H9 (cell line): ENCODE results near the gene FAR1. TPM values are rescaled to one million over a fixed set of nuclear protein-coding genes. Genes with fewer than 3 reads are reported as not detected.

Experiments used
- DNase-seq: peaks from one replicate; pipeline ENCODE4 v3.0.0-alpha.2; 2017
- H2AFZ ChIP-seq: one replicate; pipeline ENCODE4 v1.6.1; 2013; ENCODE audit warnings: mild to moderate bottlenecking, low read length, control low read depth, moderate library complexity
- H2AK5ac ChIP-seq: 2 replicates; pipeline ENCODE4 v1.6.1; 2013; ENCODE audit warnings: low read length, control low read depth, mixed read lengths; ENCODE audit not compliant: insufficient read length
- H2BK120ac ChIP-seq: one replicate; pipeline ENCODE4 v1.6.1; 2013; ENCODE audit warnings: low read depth, mild to moderate bottlenecking, low read length, control low read depth, inconsistent platforms; ENCODE audit not compliant: poor library complexity, severe bottlenecking
- H2BK12ac ChIP-seq: 2 replicates; pipeline ENCODE4 v1.6.1; 2013; ENCODE audit warnings: low read length, control low read depth, mixed read lengths, low read depth; ENCODE audit not compliant: insufficient read length
- H2BK15ac ChIP-seq: 2 replicates; pipeline ENCODE4 v1.6.1; 2013; ENCODE audit warnings: low read depth, low read length, control low read depth
- H2BK20ac ChIP-seq: one replicate; pipeline ENCODE4 v1.6.1; 2013; ENCODE audit warnings: low read depth, mild to moderate bottlenecking, low read length, control low read depth, inconsistent platforms; ENCODE audit not compliant: poor library complexity, severe bottlenecking
- H2BK5ac ChIP-seq: 2 replicates; pipeline ENCODE4 v1.6.1; 2013; ENCODE audit warnings: low read length, control low read depth, mixed read lengths; ENCODE audit not compliant: insufficient read length
- H3K14ac ChIP-seq: 2 replicates; pipeline ENCODE4 v1.6.1; 2013; ENCODE audit warnings: low read length, control low read depth; ENCODE audit not compliant: insufficient read depth
- H3K18ac ChIP-seq: 2 replicates; pipeline ENCODE4 v1.6.1; 2013; ENCODE audit warnings: low read depth, mild to moderate bottlenecking, mixed read lengths, low read length, control low read depth; ENCODE audit not compliant: insufficient read length
- H3K23ac ChIP-seq: 2 replicates; pipeline ENCODE4 v1.6.1; 2013; ENCODE audit warnings: low read length, control low read depth, mixed read lengths, low read depth; ENCODE audit not compliant: insufficient read length
- H3K23me2 ChIP-seq: 2 replicates; pipeline ENCODE4 v1.6.1; 2013; ENCODE audit warnings: low read depth, mild to moderate bottlenecking, mixed read lengths, low read length, control low read depth; ENCODE audit not compliant: insufficient read length, poor library complexity, severe bottlenecking
- H3K27ac ChIP-seq: 2 replicates; pipeline ENCODE4 v1.5.1; 2013; ENCODE audit warnings: low read length, control low read depth, mixed read lengths, low read depth; ENCODE audit not compliant: insufficient read length
- H3K27me3 ChIP-seq: 2 replicates; pipeline ENCODE4 v1.6.1; 2013; ENCODE audit warnings: low read length, control low read depth, inconsistent platforms; ENCODE audit not compliant: insufficient read depth
- H3K4ac ChIP-seq: 2 replicates; pipeline ENCODE4 v1.6.1; 2013; ENCODE audit warnings: low read depth, mild to moderate bottlenecking, control low read depth, inconsistent platforms, low read length, moderate library complexity
- H3K4me1 ChIP-seq: 2 replicates; pipeline ENCODE4 v1.6.1; 2013; ENCODE audit warnings: low read length, control low read depth, inconsistent platforms; ENCODE audit not compliant: insufficient read depth
- H3K4me2 ChIP-seq: 2 replicates; pipeline ENCODE4 v1.6.1; 2013; ENCODE audit warnings: low read length, control low read depth, mixed read lengths; ENCODE audit not compliant: insufficient read length, insufficient read depth
- H3K56ac ChIP-seq: 2 replicates; pipeline ENCODE4 v1.6.1; 2013; ENCODE audit warnings: low read depth, mild to moderate bottlenecking, mixed read lengths, low read length, control low read depth; ENCODE audit not compliant: insufficient read length
- H3K79me1 ChIP-seq: 2 replicates; pipeline ENCODE4 v1.6.1; 2013; ENCODE audit warnings: low read depth, mild to moderate bottlenecking, moderate library complexity, low read length, control low read depth, inconsistent platforms; ENCODE audit not compliant: insufficient read depth, poor library complexity, severe bottlenecking
- H3K79me2 ChIP-seq: 2 replicates; pipeline ENCODE4 v1.6.1; 2013; ENCODE audit warnings: low read length, control low read depth, inconsistent platforms; ENCODE audit not compliant: insufficient read depth
- H3K9ac ChIP-seq: 2 replicates; pipeline ENCODE4 v1.6.1; 2013; ENCODE audit warnings: low read length, control low read depth, mixed read lengths; ENCODE audit not compliant: insufficient read length; ENCODE audit errors: extremely low read depth
- H3K9me3 ChIP-seq: one replicate; pipeline ENCODE4 v1.6.1; 2013; ENCODE audit warnings: low read depth, low read length, inconsistent platforms; ENCODE audit not compliant: control insufficient read depth
- H3T11ph ChIP-seq: one replicate; pipeline ENCODE4 v1.6.1; 2013; ENCODE audit warnings: mild to moderate bottlenecking, low read length, control low read depth, inconsistent platforms
- H4K20me1 ChIP-seq: one replicate; pipeline ENCODE4 v1.6.1; 2013; ENCODE audit not compliant: control insufficient read depth, insufficient read length, insufficient read depth
- H4K5ac ChIP-seq: 2 replicates; pipeline ENCODE4 v1.6.1; 2013; ENCODE audit warnings: low read depth, mild to moderate bottlenecking, mixed read lengths, low read length, control low read depth; ENCODE audit not compliant: insufficient read length
- H4K8ac ChIP-seq: replicated peaks from 2 replicates; pipeline ENCODE4 v1.6.1; 2013; ENCODE audit warnings: low read length, control low read depth, mixed read lengths, low read depth; ENCODE audit not compliant: insufficient read length
- H4K91ac ChIP-seq: 2 replicates; pipeline ENCODE4 v1.6.1; 2013; ENCODE audit warnings: low read depth, mild to moderate bottlenecking, moderate library complexity, mixed read lengths, low read length, control low read depth; ENCODE audit not compliant: insufficient read length
- H3K27ac Mint-ChIP-seq, 3 experiments: 2 replicates in 2 of 3; 3 replicates in 1 of 3; pipeline ENCODE4 v1.8.0; 2020 to 2021; ENCODE audit warnings: mixed read lengths in 3 of 3, mild to moderate bottlenecking in 1 of 3, moderate library complexity in 1 of 3
- H3K27me3 Mint-ChIP-seq: 2 replicates; pipeline ENCODE4 v1.8.0; 2021; ENCODE audit warnings: low read depth, mild to moderate bottlenecking, moderate library complexity, mixed read lengths
- H3K36me3 Mint-ChIP-seq, 3 experiments: 2 replicates in 2 of 3; 3 replicates in 1 of 3; pipeline ENCODE4 v1.8.0; 2020 to 2021; ENCODE audit warnings: low read depth in 3 of 3, mixed read lengths in 3 of 3; ENCODE audit not compliant: insufficient read depth in 1 of 3
- H3K4me1 Mint-ChIP-seq, 2 experiments: 2 replicates each; pipeline ENCODE4 v1.8.0; 2020; ENCODE audit warnings: mixed read lengths in 2 of 2
- H3K4me3 Mint-ChIP-seq, 2 experiments: 2 replicates in 1 of 2; 3 replicates in 1 of 2; pipeline ENCODE4 v1.8.0; 2020 to 2021; ENCODE audit warnings: mild to moderate bottlenecking in 2 of 2, mixed read lengths in 2 of 2, moderate library complexity in 1 of 2
- H3K9me3 Mint-ChIP-seq, 2 experiments: 2 replicates in 1 of 2; 3 replicates in 1 of 2; pipeline ENCODE4 v1.8.0; 2020; ENCODE audit warnings: mild to moderate bottlenecking in 2 of 2, mixed read lengths in 2 of 2, moderate library complexity in 1 of 2
- CTCF ChIP-seq: fragments of 200-600 bp; sonication (generic); conservative IDR thresholded peaks from 3 replicates; pipeline ENCODE4 v1.8.0; 2021; ENCODE audit warnings: antibody characterized with exemption, mild to moderate bottlenecking
- WGBS: extraction: QIAGEN DNeasy Blood & Tissue Kit; methylation state at CpG from one replicate; pipeline ENCODE4 v1.1.7; 2013; ENCODE audit warnings: missing lambda C conversion rate, low lambda C conversion rate, mixed read lengths; ENCODE audit not compliant: insufficient read length; ENCODE audit errors: extremely low coverage; 5-methylcytosine and 5-hydroxymethylcytosine counted together
- total RNA-seq: library from RNA; stranded (reverse); gene quantifications from 2 replicates; pipeline ENCODE4 v1.2.1, GENCODE V29; 2021

FAR1 gene
- total RNA-seq, 1 experiment from 2014 or later: 72.5 TPM

GRCh38 chr11:13674799-13675509 lies 6.5 kb downstream of the FAR1 start:
- no peaks in the 10 kb centered on the region for H3K9me3 Mint-ChIP-seq
- Histone ChIP-seq H2BK5ac (no peak overlapping the region), H4K5ac (no peak overlapping the region), H3K56ac (no peak overlapping the region), H3K14ac (no peak overlapping the region), H3K27me3 (no peaks in the 10 kb centered on the region), H3K23me2 (no peaks in the 10 kb centered on the region), H2BK20ac (no peak overlapping the region), H2BK120ac (no peak overlapping the region), H2AFZ (no peak overlapping the region), H2AK5ac (no peak overlapping the region), H4K20me1 (no peaks in the 10 kb centered on the region), H3T11ph (no peak overlapping the region), H3K9me3 (no peaks in the 10 kb centered on the region), H2BK15ac (no peak overlapping the region), H3K79me2 (peaks cover 37% of the 10 kb centered on the region; the same call in 1 of the 2 replicates), H4K91ac (no peak overlapping the region), H3K9ac (no peak overlapping the region), H4K8ac (no peak overlapping the region), H3K4me1 (peaks cover 2% of the 10 kb centered on the region; the same call in 1 of the 2 replicates), H3K4me2 (no peak overlapping the region), H2BK12ac (no peak overlapping the region), H3K23ac (no peak overlapping the region), H3K79me1 (no peaks in the 10 kb centered on the region), H3K18ac (no peak overlapping the region), H3K4ac (no peak overlapping the region), H3K27ac (no peak overlapping the region)
- no peak for DNase-seq
- no peaks in the 10 kb centered on the region for H3K27me3 Mint-ChIP-seq
- no CpG with 5 or more reads among the region's 6 CpGs for WGBS
- no peak overlapping the region for H3K27ac Mint-ChIP-seq
- H3K4me3 Mint-ChIP-seq: no peak overlapping the region
- peaks cover 0 to 3% (median 0%) of the 10 kb centered on the region in 3 experiments; a peak in 3 of 7 replicates for H3K36me3 Mint-ChIP-seq
- TF ChIP-seq CTCF: no peak
- H3K4me1 Mint-ChIP-seq: peaks cover 50 to 61% of the 10 kb centered on the region in 2 experiments
